ENCODE measurements around the gene TNFAIP3.

TNFAIP3 gene

GRCh38 chr6:137850816-137851602 lies 16.1 kb upstream of the TNFAIP3 start:
- H3K4me1 ChIP-seq (ENCODE audit: low read length), result peaks cover 55% of the 10 kb centered on the region
- no peak overlapping the region for H3K9ac ChIP-seq (ENCODE audit: low read length)
- 0 out of 2 replicates have a peak, but pooled peaks cover 7% of the 10 kb centered on the region for H3K9me3 ChIP-seq (ENCODE audit: insufficient read depth, low read length)
- H3K4me2 ChIP-seq (ENCODE audit: low read length), result no peak overlapping the region
- no peak for TF ChIP-seq EZH2phosphoT487 (IDR thresholded peaks at IDR 0.05; ENCODE audit: low read depth)
- TF ChIP-seq, protein P1, sequence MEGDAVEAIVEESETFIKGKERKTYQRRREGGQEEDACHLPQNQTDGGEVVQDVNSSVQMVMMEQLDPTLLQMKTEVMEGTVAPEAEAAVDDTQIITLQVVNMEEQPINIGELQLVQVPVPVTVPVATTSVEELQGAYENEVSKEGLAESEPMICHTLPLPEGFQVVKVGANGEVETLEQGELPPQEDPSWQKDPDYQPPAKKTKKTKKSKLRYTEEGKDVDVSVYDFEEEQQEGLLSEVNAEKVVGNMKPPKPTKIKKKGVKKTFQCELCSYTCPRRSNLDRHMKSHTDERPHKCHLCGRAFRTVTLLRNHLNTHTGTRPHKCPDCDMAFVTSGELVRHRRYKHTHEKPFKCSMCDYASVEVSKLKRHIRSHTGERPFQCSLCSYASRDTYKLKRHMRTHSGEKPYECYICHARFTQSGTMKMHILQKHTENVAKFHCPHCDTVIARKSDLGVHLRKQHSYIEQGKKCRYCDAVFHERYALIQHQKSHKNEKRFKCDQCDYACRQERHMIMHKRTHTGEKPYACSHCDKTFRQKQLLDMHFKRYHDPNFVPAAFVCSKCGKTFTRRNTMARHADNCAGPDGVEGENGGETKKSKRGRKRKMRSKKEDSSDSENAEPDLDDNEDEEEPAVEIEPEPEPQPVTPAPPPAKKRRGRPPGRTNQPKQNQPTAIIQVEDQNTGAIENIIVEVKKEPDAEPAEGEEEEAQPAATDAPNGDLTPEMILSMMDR (IDR thresholded peaks at IDR 0.05; ENCODE audit: low read depth, low read length), result no peak
- H3K27ac ChIP-seq (ENCODE audit: low read length), result no peak overlapping the region
- no peak overlapping the region for H2AFZ ChIP-seq (ENCODE audit: low read depth, low read length)
- H3K79me2 ChIP-seq (ENCODE audit: low read length), result no peaks in the 10 kb centered on the region
- no peak overlapping the region for H3K4me3 ChIP-seq (ENCODE audit: low read length)
- H4K20me1 ChIP-seq (ENCODE audit: insufficient read depth, low read length), result no peaks in the 10 kb centered on the region
- no peaks in the 10 kb centered on the region for H3K27me3 ChIP-seq (ENCODE audit: low read depth, low read length)
- H3K36me3 ChIP-seq (replicated peaks; ENCODE audit: low read depth, low read length), result peaks cover 5% of the 10 kb centered on the region

DNA sequence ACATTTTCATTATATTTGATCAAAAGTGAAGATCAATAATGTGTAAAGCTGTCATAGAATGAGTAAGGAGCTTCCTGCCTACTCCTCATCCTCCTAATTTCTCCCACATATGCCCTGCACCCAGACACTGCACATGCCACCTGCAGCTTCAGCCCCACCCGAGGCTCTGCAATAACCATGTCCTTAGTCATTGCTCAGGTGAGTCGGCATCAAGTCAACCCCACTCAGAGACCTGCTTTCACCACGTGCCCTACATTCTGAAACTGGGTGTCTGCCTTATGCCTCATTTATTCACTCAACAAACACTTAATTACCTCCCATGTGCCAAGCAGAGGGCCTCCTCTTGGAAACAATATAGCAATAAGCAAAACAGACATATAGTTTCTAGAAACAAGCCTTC lies 15.4 kb upstream of the TNFAIP3 start:
- no peak overlapping the region for H3K4me3 ChIP-seq (ENCODE audit: low read length)
- H3K27ac ChIP-seq (ENCODE audit: low read length), result no peak overlapping the region
- H3K4me2 ChIP-seq (ENCODE audit: low read length), result no peak overlapping the region
- H3K4me1 ChIP-seq (ENCODE audit: low read length), result peaks cover 49% of the 10 kb centered on the region
- H3K27me3 ChIP-seq (ENCODE audit: low read depth, low read length), result no peaks in the 10 kb centered on the region
- no peaks in the 10 kb centered on the region for H3K79me2 ChIP-seq (ENCODE audit: low read length)
- H3K9ac ChIP-seq (ENCODE audit: low read length), result no peak overlapping the region
- no peak for TF ChIP-seq EZH2phosphoT487 (IDR thresholded peaks at IDR 0.05; ENCODE audit: low read depth)
- TF ChIP-seq, protein P1 (IDR thresholded peaks at IDR 0.05; ENCODE audit: low read depth, low read length), result no peak
- peaks cover 8% of the 10 kb centered on the region for H3K36me3 ChIP-seq (replicated peaks; ENCODE audit: low read depth, low read length)
- H3K9me3 ChIP-seq (ENCODE audit: insufficient read depth, low read length), result 0 out of 2 replicates have a peak, but pooled peaks cover 7% of the 10 kb centered on the region
- no peaks in the 10 kb centered on the region for H4K20me1 ChIP-seq (ENCODE audit: insufficient read depth, low read length)
- no peak overlapping the region for H2AFZ ChIP-seq (ENCODE audit: low read depth, low read length)

DNA sequence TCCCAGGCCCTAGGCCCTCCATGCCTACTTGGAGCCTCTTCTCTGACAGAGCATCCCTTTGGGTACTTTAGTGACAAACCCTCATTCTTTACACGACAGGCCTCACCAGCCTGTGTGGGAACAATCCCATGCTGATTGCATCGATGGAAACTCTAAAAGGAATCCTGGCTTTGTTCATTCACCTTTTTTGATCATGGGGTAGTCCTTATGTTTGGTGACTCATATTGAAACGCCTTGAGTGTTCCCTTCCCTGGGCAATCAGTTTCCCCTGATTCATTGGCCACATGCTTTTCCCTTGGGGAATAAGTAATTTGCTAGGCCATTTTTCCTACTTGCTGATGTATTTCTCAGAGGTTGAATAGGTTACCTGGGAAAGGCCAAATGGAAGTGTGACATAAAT lies 14.7 kb upstream of the TNFAIP3 start:
- TF ChIP-seq, protein P1 (IDR thresholded peaks at IDR 0.05; ENCODE audit: low read depth, low read length), result no peak
- TF ChIP-seq EZH2phosphoT487 (IDR thresholded peaks at IDR 0.05; ENCODE audit: low read depth), result no peak
- no peaks in the 10 kb centered on the region for H4K20me1 ChIP-seq (ENCODE audit: insufficient read depth, low read length)
- H3K27ac ChIP-seq (ENCODE audit: low read length), result no peak overlapping the region
- H2AFZ ChIP-seq (ENCODE audit: low read depth, low read length), result no peak overlapping the region
- no peak overlapping the region for H3K4me2 ChIP-seq (ENCODE audit: low read length)
- H3K36me3 ChIP-seq (replicated peaks; ENCODE audit: low read depth, low read length), result peaks cover 8% of the 10 kb centered on the region
- H3K79me2 ChIP-seq (ENCODE audit: low read length), result no peaks in the 10 kb centered on the region
- H3K9ac ChIP-seq (ENCODE audit: low read length), result no peak overlapping the region
- H3K9me3 ChIP-seq (ENCODE audit: insufficient read depth, low read length), result 0 out of 2 replicates have a peak, but pooled peaks cover 7% of the 10 kb centered on the region
- no peaks in the 10 kb centered on the region for H3K27me3 ChIP-seq (ENCODE audit: low read depth, low read length)
- H3K4me3 ChIP-seq (ENCODE audit: low read length), result no peak overlapping the region
- peaks cover 42% of the 10 kb centered on the region for H3K4me1 ChIP-seq (ENCODE audit: low read length)

DNA sequence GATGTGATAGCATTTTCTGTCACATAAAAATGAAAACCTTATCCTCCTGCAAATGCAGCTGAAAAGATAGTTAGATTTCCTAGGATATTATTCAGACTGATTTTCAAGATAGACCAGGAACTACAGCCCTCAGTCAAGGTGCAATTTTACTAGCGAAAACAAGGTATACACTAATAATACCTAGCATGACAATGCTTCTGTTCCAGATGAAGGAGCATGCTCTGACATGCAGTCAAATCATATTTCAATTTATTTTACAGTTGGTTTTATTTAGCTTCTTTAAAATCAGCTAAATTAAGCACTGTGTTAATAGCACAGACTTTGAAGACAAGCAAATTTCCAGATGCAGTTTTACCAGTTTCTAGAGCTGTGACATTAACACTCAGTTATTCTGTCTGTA lies 14.2 kb upstream of the TNFAIP3 start:
- Histone ChIP-seq H3K9ac (ENCODE audit: low read length) (no peak overlapping the region), H3K4me1 (ENCODE audit: low read length) (peaks cover 37% of the 10 kb centered on the region), H3K27me3 (ENCODE audit: low read depth, low read length) (no peaks in the 10 kb centered on the region), H2AFZ (ENCODE audit: low read depth, low read length) (no peak overlapping the region), H3K79me2 (ENCODE audit: low read length) (no peaks in the 10 kb centered on the region), H3K4me2 (ENCODE audit: low read length) (no peak overlapping the region), H3K4me3 (ENCODE audit: low read length) (no peak overlapping the region), H3K9me3 (ENCODE audit: insufficient read depth, low read length) (0 out of 2 replicates have a peak, but pooled peaks cover 2% of the 10 kb centered on the region), H4K20me1 (ENCODE audit: insufficient read depth, low read length) (no peaks in the 10 kb centered on the region), H3K36me3 (replicated peaks; ENCODE audit: low read depth, low read length) (peaks cover 3% of the 10 kb centered on the region), H3K27ac (ENCODE audit: low read length) (no peak overlapping the region)
- no peak for TF ChIP-seq EZH2phosphoT487 (IDR thresholded peaks at IDR 0.05; ENCODE audit: low read depth)
- TF ChIP-seq, protein P1 (IDR thresholded peaks at IDR 0.05; ENCODE audit: low read depth, low read length), result no peak
